SU-DHL-6 (cell line): ENCODE measurements around the gene ZC3H7B.

Experiments used
- CTCF ChIP-seq: fragments of 200-600 bp; sonication (generic); IDR thresholded peaks from one replicate; pipeline ENCODE4 v1.5.1; 2017; ENCODE audit warnings: antibody characterized with exemption, mild to moderate bottlenecking, low read length, moderate library complexity; ENCODE audit not compliant: insufficient read depth, poor library complexity, severe bottlenecking
- EZH2phosphoT487 ChIP-seq: fragments of 200-600 bp; sonication (generic), shearing (Covaris generic); conservative IDR thresholded peaks from 2 replicates; pipeline ENCODE4 v1.6.1; 2018; ENCODE audit warnings: mild to moderate bottlenecking, antibody characterized with exemption, low read length, moderate library complexity, mixed read lengths

GRCh38 chr22:41377846-41378245, 76.5 kb downstream of the ZC3H7B start:
- TF ChIP-seq CTCF = no peak
- TF ChIP-seq EZH2phosphoT487 = no peak
